Ovary (tissue), 9 donors: ENCODE measurements around the gene PBXIP1. TPM values are rescaled to one million over a fixed set of nuclear protein-coding genes. Genes with fewer than 3 reads are reported as not detected.

Experiments used
- DNase-seq, 5 donors: peaks; one replicate each; pipeline ENCODE4 v3.0.0-alpha.2; 2019 to 2020
- H3K27ac ChIP-seq, 2 donors: fragments of 200-600 bp; one replicate each; pipeline versions ENCODE4 v1.5.1 to v1.8.0; 2019 to 2022
- H3K27me3 ChIP-seq: fragments of 200-600 bp; one replicate; pipeline ENCODE4 v1.8.0; 2022
- H3K36me3 ChIP-seq: fragments of 200-600 bp; sonication (generic); one replicate; pipeline ENCODE4 v1.5.1; 2019
- H3K4me1 ChIP-seq: one replicate; pipeline ENCODE4 v1.8.1; 2013; ENCODE audit warnings: mild to moderate bottlenecking, moderate library complexity; ENCODE audit not compliant: insufficient read depth
- H3K4me3 ChIP-seq: fragments of 200-600 bp; sonication (generic); one replicate; pipeline ENCODE4 v1.5.1; 2017
- H3K9me3 ChIP-seq, 2 donors: fragments of 200-600 bp in 1 of 2; sonication (generic) in 1 of 2; one replicate each; pipeline versions ENCODE4 v1.5.1 to v1.8.1; 2013 to 2019; ENCODE audit warnings: mild to moderate bottlenecking in 1 of 2, moderate library complexity in 1 of 2
- CTCF ChIP-seq, 3 donors: fragments of 450-650 bp in 2 of 3; fragments of 200-600 bp in 1 of 3; IDR thresholded peaks; one replicate each; pipeline versions ENCODE4 v1.5.1 to v1.8.0; 2016 to 2022; ENCODE audit warnings: antibody characterized with exemption in 3 of 3, mild to moderate bottlenecking in 1 of 3
- EP300 ChIP-seq: sonication (generic); formaldehyde crosslinking; IDR thresholded peaks from one replicate; pipeline ENCODE4 v1.6.1; 2017; ENCODE audit warnings: antibody characterized with exemption
- POLR2A ChIP-seq: fragments of 450-650 bp; IDR thresholded peaks from one replicate; pipeline ENCODE4 v1.6.1; 2017; ENCODE audit warnings: antibody characterized with exemption, mild to moderate bottlenecking, moderate library complexity
- WGBS, 3 donors: extraction: QIAGEN DNeasy Blood & Tissue Kit in 1 of 3; methylation state at CpG; one replicate each; pipeline versions ENCODE4 v1.1.5 to v1.1.7; 2013 to 2017; 5-methylcytosine and 5-hydroxymethylcytosine counted together
- intact Hi-C, 4 donors: fragments of 100-400 bp; cut with DNase I; formaldehyde crosslinking; loops; one replicate each; pipeline versions ENCODE4 v1.11.0 to v1.15.1; 2022 to 2023
- polyA plus RNA-seq, 2 donors: library from polyadenylated mRNA; stranded (reverse); fragments of 200-250 nt in 1 of 2; fragments of 350-450 nt in 1 of 2; fragmentation: Illumina TruSeq in 1 of 2; extraction: RNeasy Lipid Tissue Mini Kit (QIAGEN cat#74804) in 1 of 2; gene quantifications; one replicate each; pipeline ENCODE4 v1.2.3, GENCODE V29; 2013 to 2014
- total RNA-seq, 7 donors: library from RNA; depleted of rRNA in 2 of 7; stranded (reverse); fragments of >200 nt in 2 of 7; fragmentation: NEBNext Ultra II Directional in 3 of 7; extraction: Animal tissue kit (Norgen Biotek cat#: 25700) in 3 of 7; gene quantifications; one replicate each; pipeline versions ENCODE4 v1.1.0 to v1.2.4, GENCODE V29; 2016 to 2023
- donor health status: DM: no; HTN: no; CAD: no; lungs with moderate emphysema.
- donor health status: DM: no; HTN: no; CAD: no.
- donor health status: Bipolar disorder and iron deficiency.
- donor health status: DM: yes; HTN: yes; CAD: no.
- donor health status: DM: no; HTN: no; CAD: no.
- donor health status: DM: yes; HTN: yes; CAD: no.

Gene PBXIP1
- total and polyA plus RNA-seq, 9 donors = 78.7 to 170 (median 120) TPM

- Histone ChIP-seq H3K36me3 (no peaks in the 10 kb centered on the region), H3K9me3 (no peaks in the 10 kb centered on the region), H3K27ac (no peak overlapping the region), H3K4me3 (no peak overlapping the region), H3K4me1 (no peaks in the 10 kb centered on the region), H3K27me3 (no peaks in the 10 kb centered on the region)
- no peak for DNase-seq
- TF ChIP-seq POLR2A (no peak), EP300 (no peak), CTCF (IDR thresholded peaks at IDR 0.05) (no peak)
- intact Hi-C loops = no loop called here
- WGBS, 3 donors = 89 to 94% (median 92%) methylated on average over 13 of the region's 13 CpGs
Observed at GRCh38 chr1:154926201-154926600, 29.7 kb downstream of the PBXIP1 start.

- Histone ChIP-seq H3K27ac (no peak overlapping the region), H3K4me3 (no peak overlapping the region), H3K36me3 (no peaks in the 10 kb centered on the region), H3K27me3 (no peaks in the 10 kb centered on the region), H3K9me3 (no peaks in the 10 kb centered on the region), H3K4me1 (no peaks in the 10 kb centered on the region)
- intact Hi-C loops = no loop called here
- 90 to 96% (median 94%) methylated on average over 3 of the region's 3 CpGs for WGBS, 3 donors
- no peak for DNase-seq
- TF ChIP-seq CTCF (IDR thresholded peaks at IDR 0.05) = no peak
- TF ChIP-seq POLR2A = no peak
- no peak for TF ChIP-seq EP300
Observed at GRCh38 chr1:154925335-154926170, 30.3 kb downstream of the PBXIP1 start.

GRCh38 chr1:154923695-154924094 lies 32.2 kb downstream of the PBXIP1 start:
- Histone ChIP-seq H3K4me1 (no peaks in the 10 kb centered on the region), H3K36me3 (no peaks in the 10 kb centered on the region), H3K27ac (no peak overlapping the region), H3K27me3 (no peaks in the 10 kb centered on the region), H3K9me3 (no peaks in the 10 kb centered on the region), H3K4me3 (no peak overlapping the region)
- WGBS, 3 donors = 77 to 85% (median 81%) methylated on average over 3 of the region's 3 CpGs
- DNase-seq = no peak
- intact Hi-C loops = no loop called here
- TF ChIP-seq CTCF (IDR thresholded peaks at IDR 0.05) (no peak), EP300 (no peak), POLR2A (no peak)

- no peak overlapping the region for H3K4me3 ChIP-seq
- no peaks in the 10 kb centered on the region for H3K27me3 ChIP-seq
- DNase-seq = no peak
- TF ChIP-seq EP300 = no peak
- TF ChIP-seq POLR2A = no peak
- TF ChIP-seq CTCF (IDR thresholded peaks at IDR 0.05) = no peak
- no peak overlapping the region for H3K27ac ChIP-seq
- WGBS, 3 donors = 85 to 88% (median 87%) methylated on average over 3 of the region's 3 CpGs
- intact Hi-C loops = no loop called here
- H3K4me1 ChIP-seq = peaks cover 2% of the 10 kb centered on the region
- no peaks in the 10 kb centered on the region for H3K36me3 ChIP-seq
- no peaks in the 10 kb centered on the region for H3K9me3 ChIP-seq
Observed at GRCh38 chr1:154913273-154913672, 42.6 kb downstream of the PBXIP1 start.
